Measurements from ENCODE around the gene LAMTOR4.

LAMTOR4 gene

GRCh38 chr7:100148559-100149328 lies at the start of gene LAMTOR4:
Gene LAMTOR4 (plus strand): TSS chr7:100148918. CDS start chr7:100148973, 55 bp downstream.
- DNase-seq (ENCODE audit: low read depth), result peak; percentile 99

DNA sequence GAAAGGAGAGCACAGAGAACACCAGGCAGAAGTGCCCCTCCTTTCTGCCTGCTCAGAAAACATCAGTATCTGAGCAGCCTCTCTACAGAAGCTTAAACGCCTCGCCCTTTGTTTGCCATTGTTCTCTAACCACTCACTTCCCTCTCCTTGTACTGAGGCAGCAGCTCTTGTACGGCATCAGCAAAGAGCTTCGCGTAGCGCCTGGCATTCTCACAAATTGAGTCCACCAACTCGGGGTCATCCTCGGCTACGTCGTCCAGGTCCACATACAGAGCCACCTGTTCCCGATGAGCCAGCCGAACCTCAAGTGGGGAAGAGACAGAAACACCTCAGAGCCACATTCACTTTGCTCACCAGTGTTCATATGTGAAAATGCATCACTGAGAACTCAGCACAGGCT lies 49.3 kb upstream of the LAMTOR4 start:
- no peak for DNase-seq (ENCODE audit: low read depth)

DNA sequence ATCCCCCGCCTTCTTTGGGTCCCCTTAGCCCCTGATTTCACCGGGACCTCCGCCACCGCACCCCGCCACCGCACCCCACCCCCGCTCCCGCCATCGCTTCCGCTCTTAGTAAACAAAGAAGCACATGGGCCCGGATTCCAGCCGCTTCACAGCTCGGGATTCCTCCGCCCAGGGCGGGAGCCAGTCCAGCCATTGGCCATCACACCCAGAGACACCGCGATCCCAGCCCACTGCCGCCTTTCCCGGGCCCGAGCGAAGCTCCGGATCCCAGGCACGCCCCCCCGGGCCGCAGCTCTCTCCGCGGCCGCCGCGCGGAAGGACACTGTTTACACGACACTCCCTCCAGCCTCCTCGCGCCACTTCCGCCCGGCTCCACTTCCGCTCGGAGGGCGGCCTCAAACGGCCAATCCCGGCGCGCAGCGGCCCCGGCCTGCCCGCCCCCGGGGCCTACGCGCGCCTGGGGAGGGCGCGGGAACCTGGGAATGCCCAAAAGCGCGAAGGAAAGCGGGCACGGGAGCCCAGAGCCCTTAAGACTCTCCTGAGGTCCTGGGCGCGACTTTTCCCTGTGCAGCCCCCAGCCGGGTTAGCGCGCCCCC lies 48.2 kb upstream of the LAMTOR4 start:
- DNase-seq (ENCODE audit: low read depth), result peak; percentile 99

DNA sequence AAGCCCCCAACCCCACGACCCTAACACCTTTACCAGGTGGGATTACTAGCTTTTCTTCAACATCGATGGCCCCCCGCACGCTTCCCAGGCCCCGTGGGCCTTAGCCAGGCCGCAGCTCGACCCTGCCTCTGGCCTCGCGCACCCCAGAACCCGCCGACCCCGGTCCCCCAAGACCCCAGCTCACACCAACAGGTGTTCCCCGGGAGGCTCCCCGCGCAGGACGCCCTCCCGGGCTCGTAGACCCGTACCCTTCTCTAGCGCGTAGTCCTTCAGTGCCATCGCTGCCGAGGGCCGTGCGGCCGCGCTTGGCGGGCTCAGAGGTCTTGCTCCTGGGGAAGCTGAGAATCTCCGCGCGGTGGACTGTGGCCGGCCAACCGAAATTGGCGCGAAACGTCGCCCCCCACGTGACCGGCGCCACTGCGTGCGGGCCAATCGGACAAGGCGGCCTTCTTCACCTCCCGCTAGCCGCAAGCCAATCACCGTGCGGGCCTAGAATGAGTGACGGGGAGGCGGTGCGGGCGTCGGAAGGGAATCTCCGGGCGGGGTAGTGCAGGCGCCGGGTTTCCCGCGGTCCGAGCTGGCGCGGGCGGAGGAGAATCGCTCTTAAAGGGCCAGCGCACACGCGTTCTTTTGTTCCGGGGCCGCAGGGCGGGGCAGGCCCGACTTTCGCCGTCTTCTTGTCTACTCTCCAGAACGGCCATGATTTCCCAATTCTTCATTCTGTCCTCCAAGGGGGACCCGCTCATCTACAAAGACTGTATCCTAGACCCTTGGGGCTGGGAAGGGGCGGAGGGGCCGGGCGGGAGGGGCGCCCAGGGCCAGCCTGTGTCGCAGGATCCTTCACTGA lies 47.5 kb upstream of the LAMTOR4 start, which contains the start of the genes AP4M1 and MCM7:
Gene AP4M1 (plus strand): TSS at position 628 of the 847 bp plus-strand sequence. CDS start 72 bp downstream, at position 700.
Gene MCM7 (minus strand): TSS at position 382 of the 847 bp plus-strand sequence. CDS start 103 bp downstream, at position 279.
- peak; percentile 100 for DNase-seq (ENCODE audit: low read depth)

- peak; percentile 99 for DNase-seq (ENCODE audit: low read depth)
Measured at GRCh38 chr7:100102950-100103840, 45.5 kb upstream of the LAMTOR4 start.

- no peak for DNase-seq (ENCODE audit: low read depth)
Measured at GRCh38 chr7:100105534-100105933, 43.2 kb upstream of the LAMTOR4 start.

- no peak for DNase-seq (ENCODE audit: low read depth)
Measured at GRCh38 chr7:100106633-100107032, 42.1 kb upstream of the LAMTOR4 start.

GRCh38 chr7:100107125-100107737 lies 41.5 kb upstream of the LAMTOR4 start:
- DNase-seq (ENCODE audit: low read depth), result no peak

- DNase-seq (ENCODE audit: low read depth), result no peak
Measured at GRCh38 chr7:100107890-100108289, 40.8 kb upstream of the LAMTOR4 start.

- DNase-seq (ENCODE audit: low read depth), result no peak
Measured at GRCh38 chr7:100109521-100110163, 39.1 kb upstream of the LAMTOR4 start.

DNA sequence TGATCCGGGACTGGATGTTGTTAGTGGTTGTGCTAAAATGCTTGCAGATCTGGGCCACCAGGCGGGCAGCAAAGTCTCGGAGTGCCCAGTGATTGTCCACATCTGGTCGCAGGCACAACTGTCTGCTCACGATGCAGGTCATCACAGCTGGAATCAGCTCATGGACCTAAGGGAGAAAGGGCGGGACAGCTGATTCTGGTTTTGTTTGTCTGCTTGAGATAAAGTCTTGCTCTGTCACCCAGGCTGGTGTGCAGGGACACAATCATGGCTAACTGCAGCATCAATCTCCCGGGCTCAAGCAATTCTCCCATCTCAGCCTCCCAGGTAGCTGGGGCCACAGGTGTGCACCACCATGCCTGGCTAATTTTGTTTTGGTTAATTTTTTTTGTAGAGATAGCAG lies 37.6 kb upstream of the LAMTOR4 start:
- DNase-seq (ENCODE audit: low read depth), result no peak

GRCh38 chr7:100111914-100112313 lies 36.8 kb upstream of the LAMTOR4 start:
- no peak for DNase-seq (ENCODE audit: low read depth)

- DNase-seq (ENCODE audit: low read depth), result no peak
Measured at GRCh38 chr7:100115026-100115425, 33.7 kb upstream of the LAMTOR4 start.

DNA sequence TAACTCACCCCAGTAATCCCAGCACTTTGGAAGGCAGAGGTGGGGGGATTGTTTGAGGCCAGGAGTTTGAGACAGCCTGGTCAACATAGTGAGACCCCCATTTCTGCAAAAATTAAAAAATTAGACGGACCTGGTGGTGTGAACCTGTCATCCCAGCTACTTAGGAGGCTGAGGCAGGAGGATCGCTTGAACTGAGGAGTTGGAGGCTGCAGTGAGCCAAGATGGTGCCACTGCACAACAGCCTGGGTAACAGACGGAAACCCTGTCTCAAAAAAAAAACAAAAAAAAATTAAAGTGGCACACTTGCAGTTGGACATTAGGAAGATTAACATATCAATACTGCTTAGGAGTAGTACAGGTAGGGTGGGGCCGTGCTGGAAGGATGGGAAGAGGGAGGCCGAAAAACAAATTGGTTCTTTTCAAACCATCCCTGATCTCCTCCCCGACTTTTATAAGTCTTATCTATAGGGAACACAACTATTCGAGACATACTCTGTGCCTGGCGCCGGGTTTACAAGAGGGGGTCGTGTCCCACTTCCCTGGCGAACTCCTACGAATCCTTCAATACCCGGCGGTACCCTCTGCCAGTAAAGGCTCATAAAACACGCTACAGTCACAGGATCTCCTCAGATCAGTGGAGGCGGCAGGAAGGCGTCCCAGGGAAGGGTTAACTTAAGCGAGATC lies 30.2 kb upstream of the LAMTOR4 start:
- DNase-seq (ENCODE audit: low read depth), result no peak

DNA sequence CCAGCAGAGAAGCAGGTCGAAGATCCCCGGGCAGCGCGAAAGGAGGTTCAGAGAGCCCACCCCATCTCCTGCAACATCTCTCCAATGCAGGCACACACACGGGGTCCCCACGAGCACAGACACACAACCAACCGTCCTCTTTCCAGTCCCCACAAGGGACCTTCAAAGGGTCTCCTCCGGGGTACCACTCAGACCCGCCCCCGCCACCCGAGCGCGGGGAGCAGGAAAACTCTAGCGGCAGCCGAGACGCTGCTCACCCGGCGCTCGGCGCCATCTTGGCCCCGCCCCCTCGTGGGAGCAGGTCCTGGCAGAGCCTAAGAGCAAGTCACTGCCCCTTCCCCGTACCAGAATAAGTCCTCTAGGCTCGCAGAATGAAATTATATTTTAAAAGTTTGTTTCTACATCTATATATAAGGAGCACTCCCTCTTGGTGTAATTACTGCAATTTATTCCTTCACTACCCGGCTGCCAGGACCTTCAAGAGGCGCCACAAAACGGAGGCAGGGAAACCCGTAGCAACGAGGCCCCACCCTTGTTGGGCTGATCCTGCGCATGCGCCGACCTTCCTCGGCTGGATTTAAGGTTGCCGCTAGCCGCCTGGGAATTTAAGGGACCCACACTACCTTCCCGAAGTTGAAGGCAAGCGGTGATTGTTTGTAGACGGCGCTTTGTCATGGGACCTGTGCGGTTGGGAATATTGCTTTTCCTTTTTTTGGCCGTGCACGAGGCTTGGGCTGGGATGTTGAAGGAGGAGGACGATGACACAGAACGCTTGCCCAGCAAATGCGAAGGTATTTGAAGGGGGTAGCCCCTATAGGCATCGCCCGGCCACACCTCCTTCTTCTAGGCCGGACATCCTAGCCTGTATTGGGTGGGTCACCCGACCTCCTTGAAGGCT lies 29.4 kb upstream of the LAMTOR4 start, which contains the start of the genes CNPY4 and TAF6:
Gene CNPY4 (plus strand): TSS at position 563 of the 898 bp plus-strand sequence. CDS start 111 bp downstream, at position 674.
Gene TAF6 (minus strand): TSS at position 287 of the 898 bp plus-strand sequence. CDS start 5,149 bp downstream, outside the sequence.
- DNase-seq (ENCODE audit: low read depth), result peak; percentile 93

GRCh38 chr7:100119970-100120732 lies 28.6 kb upstream of the LAMTOR4 start:
- peak; percentile 51 for DNase-seq (ENCODE audit: low read depth)

DNA sequence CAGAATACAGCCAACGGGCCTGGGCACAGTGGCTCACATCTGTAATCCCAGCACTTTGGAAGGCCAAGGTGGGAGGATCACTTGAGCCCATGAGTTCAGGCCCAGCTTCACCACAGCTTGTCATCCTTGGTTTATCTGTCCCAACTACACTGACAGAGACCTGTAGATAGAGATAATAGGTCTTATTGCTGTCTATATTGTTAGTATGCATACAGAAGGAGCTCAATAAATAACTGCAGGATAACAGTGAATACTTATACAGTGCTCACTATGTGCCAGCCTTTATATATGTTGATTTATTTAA lies 28.0 kb upstream of the LAMTOR4 start:
- no peak for DNase-seq (ENCODE audit: low read depth)

DNA sequence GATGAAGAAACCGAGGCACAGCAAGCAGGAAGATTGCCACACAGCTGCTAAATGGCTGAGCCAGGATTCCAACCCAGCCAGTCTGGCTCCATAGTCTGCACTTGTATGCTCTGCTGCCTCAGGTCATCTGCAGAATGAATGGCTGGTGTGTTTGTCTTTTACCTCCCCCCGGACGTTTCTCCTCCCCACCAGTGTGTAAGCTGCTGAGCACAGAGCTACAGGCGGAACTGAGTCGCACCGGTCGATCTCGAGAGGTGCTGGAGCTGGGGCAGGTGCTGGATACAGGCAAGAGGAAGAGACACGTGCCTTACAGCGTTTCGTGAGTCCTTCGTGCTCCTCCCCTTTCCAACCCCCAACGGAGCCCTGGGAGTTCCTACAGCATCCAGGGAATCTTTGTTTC lies 26.7 kb upstream of the LAMTOR4 start:
- no peak for DNase-seq (ENCODE audit: low read depth)
